WTC11 (cell line): ENCODE data around the gene WASF3. TPM values are rescaled to one million over a fixed set of nuclear protein-coding genes. Genes with fewer than 3 reads are reported as not detected.

Source experiments
- ATAC-seq: fragments of 200-7000 bp; cut with Tn5 transposase; 2 replicates; pipeline ENCODE4 v1.10.0; 2021; ENCODE audit warnings: mild to moderate bottlenecking, moderate library complexity
- CTCF ChIA-PET: fragments of 300-600 bp; sonication (Branson Sonifier 250); formaldehyde crosslinking; loops from one replicate; lab custom pipeline; 2021; ENCODE audit warnings: antibody characterized with exemption; lab: Charles Lee
- POLR2A ChIA-PET: fragments of 350-600 bp; sonication (Branson Sonifier 250); formaldehyde crosslinking; loops from one replicate; lab custom pipeline; 2021; ENCODE audit warnings: antibody characterized with exemption; lab: Charles Lee
- DNase-seq: peaks from one replicate; pipeline ENCODE4 v3.0.0; 2021; ENCODE audit warnings: low spot score
- H3K27ac Mint-ChIP-seq: 2 replicates; pipeline ENCODE4 v1.8.0; 2021; ENCODE audit warnings: mixed read lengths
- H3K27me3 Mint-ChIP-seq: 2 replicates; pipeline ENCODE4 v1.8.0; 2021; ENCODE audit warnings: low read depth, mild to moderate bottlenecking, moderate library complexity, mixed read lengths
- H3K36me3 Mint-ChIP-seq: 2 replicates; pipeline ENCODE4 v1.8.0; 2021; ENCODE audit warnings: mixed read lengths
- H3K4me1 Mint-ChIP-seq: 2 replicates; pipeline ENCODE4 v1.8.0; 2022; ENCODE audit warnings: mixed read lengths
- H3K4me3 Mint-ChIP-seq: 2 replicates; pipeline ENCODE4 v1.8.0; 2021; ENCODE audit warnings: mild to moderate bottlenecking, moderate library complexity, mixed read lengths
- H3K9me3 Mint-ChIP-seq: 2 replicates; pipeline ENCODE4 v1.8.0; 2021; ENCODE audit warnings: mixed read lengths
- ATF1 ChIP-seq: sonication (generic); formaldehyde crosslinking; IDR thresholded peaks from 2 replicates; pipeline ENCODE4 v1.8.1; 2023; ENCODE audit warnings: mild to moderate bottlenecking, moderate library complexity, missing genetic modification reagents
- ELF4 ChIP-seq: sonication (generic); formaldehyde crosslinking; IDR thresholded peaks from 2 replicates; pipeline ENCODE4 v1.8.1; 2022; ENCODE audit warnings: low read depth, mild to moderate bottlenecking, moderate library complexity, missing genetic modification reagents
- ESRRA ChIP-seq: sonication (generic); formaldehyde crosslinking; IDR thresholded peaks from 2 replicates; pipeline ENCODE4 v1.8.1; 2022; ENCODE audit warnings: mild to moderate bottlenecking, missing genetic modification reagents, borderline replicate concordance
- MYBL2 ChIP-seq: sonication (generic); formaldehyde crosslinking; IDR thresholded peaks from 2 replicates; pipeline ENCODE4 v1.8.1; 2023; ENCODE audit warnings: mild to moderate bottlenecking, moderate library complexity, missing genetic modification reagents
- OVOL2 ChIP-seq: fragments of 250-450 bp; sonication (Bioruptor Pico); IDR thresholded peaks from 2 replicates; pipeline ENCODE4 v1.9.0; 2021; ENCODE audit warnings: mild to moderate bottlenecking, borderline replicate concordance
- SMAD3 ChIP-seq: sonication (generic); formaldehyde crosslinking; IDR thresholded peaks from 2 replicates; pipeline ENCODE4 v1.8.0; 2022; ENCODE audit warnings: missing genetic modification reagents, mild to moderate bottlenecking, borderline replicate concordance
- TP53 ChIP-seq: sonication (generic); formaldehyde crosslinking; IDR thresholded peaks from 2 replicates; pipeline ENCODE4 v1.8.1; 2023; ENCODE audit warnings: mild to moderate bottlenecking, missing genetic modification reagents
- USF2 ChIP-seq: sonication (generic); formaldehyde crosslinking; IDR thresholded peaks from 2 replicates; pipeline ENCODE4 v1.8.1; 2023; ENCODE audit warnings: mild to moderate bottlenecking, missing genetic modification reagents, moderate library complexity
- ZNF232 ChIP-seq: sonication (generic); formaldehyde crosslinking; IDR thresholded peaks from 2 replicates; pipeline ENCODE4 v1.8.0; 2022; ENCODE audit warnings: mild to moderate bottlenecking, missing genetic modification reagents
- ZNF263 ChIP-seq: sonication (generic); formaldehyde crosslinking; IDR thresholded peaks from 2 replicates; pipeline ENCODE4 v1.8.1; 2022; ENCODE audit warnings: low read depth, mild to moderate bottlenecking, moderate library complexity, missing genetic modification reagents
- total RNA-seq: library from RNA; stranded (reverse); gene quantifications from 3 replicates; pipeline ENCODE4 v1.2.3, GENCODE V29; 2021
- TF ChIP-seq, protein P1 (sequence below): sonication (generic); formaldehyde crosslinking; conservative IDR thresholded peaks from 2 replicates; pipeline ENCODE4 v1.8.1; 2023; ENCODE audit warnings: mild to moderate bottlenecking, low read depth, missing genetic modification reagents, moderate library complexity
- TF ChIP-seq, protein P2 (sequence below): sonication (generic); formaldehyde crosslinking; IDR thresholded peaks from 2 replicates; pipeline ENCODE4 v1.8.0; 2023; ENCODE audit warnings: missing genetic modification reagents
- TF ChIP-seq, protein P3 (sequence below): sonication (generic); formaldehyde crosslinking; IDR thresholded peaks from 2 replicates; pipeline ENCODE4 v1.8.1; 2023; ENCODE audit warnings: mild to moderate bottlenecking, missing genetic modification reagents
- TF ChIP-seq, protein P4 (sequence below): sonication (generic); formaldehyde crosslinking; IDR thresholded peaks from 2 replicates; pipeline ENCODE4 v1.8.0; 2023; ENCODE audit warnings: missing genetic modification reagents, mild to moderate bottlenecking, borderline replicate concordance
- TF ChIP-seq, protein P5 (sequence below): sonication (generic); formaldehyde crosslinking; IDR thresholded peaks from 2 replicates; pipeline ENCODE4 v1.8.1; 2022; ENCODE audit warnings: missing genetic modification reagents, borderline replicate concordance
- TF ChIP-seq, protein P6 (sequence below): sonication (generic); formaldehyde crosslinking; IDR thresholded peaks from 2 replicates; pipeline ENCODE4 v1.8.1; 2023; ENCODE audit warnings: mild to moderate bottlenecking, missing genetic modification reagents, moderate library complexity
- TF ChIP-seq, protein P7 (sequence below): fragments of 250-450 bp; sonication (Bioruptor Pico); IDR thresholded peaks from 2 replicates; pipeline ENCODE4 v1.9.0; 2021; ENCODE audit warnings: mild to moderate bottlenecking, borderline replicate concordance

The WASF3 gene
- total RNA-seq, 1 experiment from 2014 or later: 26.8 TPM

GRCh38 chr13:26560456-26560855 is 3.0 kb downstream of the WASF3 start (continued):
- TF ChIP-seq, protein P1, sequence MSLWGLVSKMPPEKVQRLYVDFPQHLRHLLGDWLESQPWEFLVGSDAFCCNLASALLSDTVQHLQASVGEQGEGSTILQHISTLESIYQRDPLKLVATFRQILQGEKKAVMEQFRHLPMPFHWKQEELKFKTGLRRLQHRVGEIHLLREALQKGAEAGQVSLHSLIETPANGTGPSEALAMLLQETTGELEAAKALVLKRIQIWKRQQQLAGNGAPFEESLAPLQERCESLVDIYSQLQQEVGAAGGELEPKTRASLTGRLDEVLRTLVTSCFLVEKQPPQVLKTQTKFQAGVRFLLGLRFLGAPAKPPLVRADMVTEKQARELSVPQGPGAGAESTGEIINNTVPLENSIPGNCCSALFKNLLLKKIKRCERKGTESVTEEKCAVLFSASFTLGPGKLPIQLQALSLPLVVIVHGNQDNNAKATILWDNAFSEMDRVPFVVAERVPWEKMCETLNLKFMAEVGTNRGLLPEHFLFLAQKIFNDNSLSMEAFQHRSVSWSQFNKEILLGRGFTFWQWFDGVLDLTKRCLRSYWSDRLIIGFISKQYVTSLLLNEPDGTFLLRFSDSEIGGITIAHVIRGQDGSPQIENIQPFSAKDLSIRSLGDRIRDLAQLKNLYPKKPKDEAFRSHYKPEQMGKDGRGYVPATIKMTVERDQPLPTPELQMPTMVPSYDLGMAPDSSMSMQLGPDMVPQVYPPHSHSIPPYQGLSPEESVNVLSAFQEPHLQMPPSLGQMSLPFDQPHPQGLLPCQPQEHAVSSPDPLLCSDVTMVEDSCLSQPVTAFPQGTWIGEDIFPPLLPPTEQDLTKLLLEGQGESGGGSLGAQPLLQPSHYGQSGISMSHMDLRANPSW (CRISPR knock-in tag): no peak
- TF ChIP-seq USF2 (CRISPR knock-in tag) (no peak), ZNF263 (CRISPR knock-in tag) (no peak)
- TF ChIP-seq, all 79 proteins: peak for 0

DNA sequence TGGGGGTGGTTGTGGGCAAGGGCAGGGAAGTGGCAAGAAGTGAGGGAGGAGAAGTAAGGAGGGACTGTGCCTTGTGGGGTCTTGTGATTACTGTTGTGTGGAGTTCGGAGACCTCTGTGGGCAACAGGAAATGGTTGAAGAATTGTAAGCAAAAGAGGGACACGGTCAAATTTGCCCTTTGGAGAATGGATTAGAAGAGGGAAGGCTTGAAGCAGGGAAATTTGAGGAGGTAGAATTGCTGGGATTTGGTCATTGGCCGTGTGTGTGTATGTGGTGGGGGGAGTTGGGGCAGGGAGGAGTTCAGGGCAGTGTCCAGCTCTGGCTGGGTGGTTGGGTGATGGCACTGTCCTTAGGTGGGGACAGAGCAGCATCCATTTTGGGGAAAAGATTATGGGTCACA is 3.6 kb downstream of the WASF3 start:
- no peak for DNase-seq
- ATAC-seq: no peak
- H3K4me1 Mint-ChIP-seq: peaks cover 15% of the 10 kb centered on the region
- no peaks in the 10 kb centered on the region for H3K36me3 Mint-ChIP-seq
- no peak overlapping the region for H3K4me3 Mint-ChIP-seq
- H3K27ac Mint-ChIP-seq: no peak overlapping the region
- ChIA-PET CTCF (interaction anchor here (0.9 to 1.3 kb wide), 3 partner anchors 45 to 376 kb away, joined by 3 to 4 read pairs (median 3); no protein-coding TSS in a partner anchor), POLR2A (no interaction called here)
- H3K27me3 Mint-ChIP-seq: peaks cover 23% of the 10 kb centered on the region
- H3K9me3 Mint-ChIP-seq: no peaks in the 10 kb centered on the region
- no peak for TF ChIP-seq USF2 (CRISPR knock-in tag)
- TF ChIP-seq, protein P2, sequence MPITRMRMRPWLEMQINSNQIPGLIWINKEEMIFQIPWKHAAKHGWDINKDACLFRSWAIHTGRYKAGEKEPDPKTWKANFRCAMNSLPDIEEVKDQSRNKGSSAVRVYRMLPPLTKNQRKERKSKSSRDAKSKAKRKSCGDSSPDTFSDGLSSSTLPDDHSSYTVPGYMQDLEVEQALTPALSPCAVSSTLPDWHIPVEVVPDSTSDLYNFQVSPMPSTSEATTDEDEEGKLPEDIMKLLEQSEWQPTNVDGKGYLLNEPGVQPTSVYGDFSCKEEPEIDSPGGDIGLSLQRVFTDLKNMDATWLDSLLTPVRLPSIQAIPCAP (CRISPR knock-in tag): no peak
- TF ChIP-seq, protein P3, sequence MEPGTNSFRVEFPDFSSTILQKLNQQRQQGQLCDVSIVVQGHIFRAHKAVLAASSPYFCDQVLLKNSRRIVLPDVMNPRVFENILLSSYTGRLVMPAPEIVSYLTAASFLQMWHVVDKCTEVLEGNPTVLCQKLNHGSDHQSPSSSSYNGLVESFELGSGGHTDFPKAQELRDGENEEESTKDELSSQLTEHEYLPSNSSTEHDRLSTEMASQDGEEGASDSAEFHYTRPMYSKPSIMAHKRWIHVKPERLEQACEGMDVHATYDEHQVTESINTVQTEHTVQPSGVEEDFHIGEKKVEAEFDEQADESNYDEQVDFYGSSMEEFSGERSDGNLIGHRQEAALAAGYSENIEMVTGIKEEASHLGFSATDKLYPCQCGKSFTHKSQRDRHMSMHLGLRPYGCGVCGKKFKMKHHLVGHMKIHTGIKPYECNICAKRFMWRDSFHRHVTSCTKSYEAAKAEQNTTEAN (CRISPR knock-in tag): no peak
- TF ChIP-seq, protein P4, sequence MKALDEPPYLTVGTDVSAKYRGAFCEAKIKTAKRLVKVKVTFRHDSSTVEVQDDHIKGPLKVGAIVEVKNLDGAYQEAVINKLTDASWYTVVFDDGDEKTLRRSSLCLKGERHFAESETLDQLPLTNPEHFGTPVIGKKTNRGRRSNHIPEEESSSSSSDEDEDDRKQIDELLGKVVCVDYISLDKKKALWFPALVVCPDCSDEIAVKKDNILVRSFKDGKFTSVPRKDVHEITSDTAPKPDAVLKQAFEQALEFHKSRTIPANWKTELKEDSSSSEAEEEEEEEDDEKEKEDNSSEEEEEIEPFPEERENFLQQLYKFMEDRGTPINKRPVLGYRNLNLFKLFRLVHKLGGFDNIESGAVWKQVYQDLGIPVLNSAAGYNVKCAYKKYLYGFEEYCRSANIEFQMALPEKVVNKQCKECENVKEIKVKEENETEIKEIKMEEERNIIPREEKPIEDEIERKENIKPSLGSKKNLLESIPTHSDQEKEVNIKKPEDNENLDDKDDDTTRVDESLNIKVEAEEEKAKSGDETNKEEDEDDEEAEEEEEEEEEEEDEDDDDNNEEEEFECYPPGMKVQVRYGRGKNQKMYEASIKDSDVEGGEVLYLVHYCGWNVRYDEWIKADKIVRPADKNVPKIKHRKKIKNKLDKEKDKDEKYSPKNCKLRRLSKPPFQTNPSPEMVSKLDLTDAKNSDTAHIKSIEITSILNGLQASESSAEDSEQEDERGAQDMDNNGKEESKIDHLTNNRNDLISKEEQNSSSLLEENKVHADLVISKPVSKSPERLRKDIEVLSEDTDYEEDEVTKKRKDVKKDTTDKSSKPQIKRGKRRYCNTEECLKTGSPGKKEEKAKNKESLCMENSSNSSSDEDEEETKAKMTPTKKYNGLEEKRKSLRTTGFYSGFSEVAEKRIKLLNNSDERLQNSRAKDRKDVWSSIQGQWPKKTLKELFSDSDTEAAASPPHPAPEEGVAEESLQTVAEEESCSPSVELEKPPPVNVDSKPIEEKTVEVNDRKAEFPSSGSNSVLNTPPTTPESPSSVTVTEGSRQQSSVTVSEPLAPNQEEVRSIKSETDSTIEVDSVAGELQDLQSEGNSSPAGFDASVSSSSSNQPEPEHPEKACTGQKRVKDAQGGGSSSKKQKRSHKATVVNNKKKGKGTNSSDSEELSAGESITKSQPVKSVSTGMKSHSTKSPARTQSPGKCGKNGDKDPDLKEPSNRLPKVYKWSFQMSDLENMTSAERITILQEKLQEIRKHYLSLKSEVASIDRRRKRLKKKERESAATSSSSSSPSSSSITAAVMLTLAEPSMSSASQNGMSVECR: no peak
- TF ChIP-seq ATF1: no peak
- TF ChIP-seq, protein P5, sequence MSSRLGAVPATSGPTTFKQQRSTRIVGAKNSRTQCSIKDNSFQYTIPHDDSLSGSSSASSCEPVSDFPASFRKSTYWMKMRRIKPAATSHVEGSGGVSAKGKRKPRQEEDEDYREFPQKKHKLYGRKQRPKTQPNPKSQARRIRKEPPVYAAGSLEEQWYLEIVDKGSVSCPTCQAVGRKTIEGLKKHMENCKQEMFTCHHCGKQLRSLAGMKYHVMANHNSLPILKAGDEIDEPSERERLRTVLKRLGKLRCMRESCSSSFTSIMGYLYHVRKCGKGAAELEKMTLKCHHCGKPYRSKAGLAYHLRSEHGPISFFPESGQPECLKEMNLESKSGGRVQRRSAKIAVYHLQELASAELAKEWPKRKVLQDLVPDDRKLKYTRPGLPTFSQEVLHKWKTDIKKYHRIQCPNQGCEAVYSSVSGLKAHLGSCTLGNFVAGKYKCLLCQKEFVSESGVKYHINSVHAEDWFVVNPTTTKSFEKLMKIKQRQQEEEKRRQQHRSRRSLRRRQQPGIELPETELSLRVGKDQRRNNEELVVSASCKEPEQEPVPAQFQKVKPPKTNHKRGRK (CRISPR knock-in tag): no peak
- TF ChIP-seq, protein P6, sequence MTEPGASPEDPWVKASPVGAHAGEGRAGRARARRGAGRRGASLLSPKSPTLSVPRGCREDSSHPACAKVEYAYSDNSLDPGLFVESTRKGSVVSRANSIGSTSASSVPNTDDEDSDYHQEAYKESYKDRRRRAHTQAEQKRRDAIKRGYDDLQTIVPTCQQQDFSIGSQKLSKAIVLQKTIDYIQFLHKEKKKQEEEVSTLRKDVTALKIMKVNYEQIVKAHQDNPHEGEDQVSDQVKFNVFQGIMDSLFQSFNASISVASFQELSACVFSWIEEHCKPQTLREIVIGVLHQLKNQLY (CRISPR knock-in tag): no peak
- no peak for TF ChIP-seq ZNF232 (CRISPR knock-in tag)
- TF ChIP-seq MYBL2: no peak
- TF ChIP-seq SMAD3 (CRISPR knock-in tag): no peak
- no peak for TF ChIP-seq TP53 (CRISPR knock-in tag)
- no peak for TF ChIP-seq ESRRA (CRISPR knock-in tag)
- TF ChIP-seq, protein P7, sequence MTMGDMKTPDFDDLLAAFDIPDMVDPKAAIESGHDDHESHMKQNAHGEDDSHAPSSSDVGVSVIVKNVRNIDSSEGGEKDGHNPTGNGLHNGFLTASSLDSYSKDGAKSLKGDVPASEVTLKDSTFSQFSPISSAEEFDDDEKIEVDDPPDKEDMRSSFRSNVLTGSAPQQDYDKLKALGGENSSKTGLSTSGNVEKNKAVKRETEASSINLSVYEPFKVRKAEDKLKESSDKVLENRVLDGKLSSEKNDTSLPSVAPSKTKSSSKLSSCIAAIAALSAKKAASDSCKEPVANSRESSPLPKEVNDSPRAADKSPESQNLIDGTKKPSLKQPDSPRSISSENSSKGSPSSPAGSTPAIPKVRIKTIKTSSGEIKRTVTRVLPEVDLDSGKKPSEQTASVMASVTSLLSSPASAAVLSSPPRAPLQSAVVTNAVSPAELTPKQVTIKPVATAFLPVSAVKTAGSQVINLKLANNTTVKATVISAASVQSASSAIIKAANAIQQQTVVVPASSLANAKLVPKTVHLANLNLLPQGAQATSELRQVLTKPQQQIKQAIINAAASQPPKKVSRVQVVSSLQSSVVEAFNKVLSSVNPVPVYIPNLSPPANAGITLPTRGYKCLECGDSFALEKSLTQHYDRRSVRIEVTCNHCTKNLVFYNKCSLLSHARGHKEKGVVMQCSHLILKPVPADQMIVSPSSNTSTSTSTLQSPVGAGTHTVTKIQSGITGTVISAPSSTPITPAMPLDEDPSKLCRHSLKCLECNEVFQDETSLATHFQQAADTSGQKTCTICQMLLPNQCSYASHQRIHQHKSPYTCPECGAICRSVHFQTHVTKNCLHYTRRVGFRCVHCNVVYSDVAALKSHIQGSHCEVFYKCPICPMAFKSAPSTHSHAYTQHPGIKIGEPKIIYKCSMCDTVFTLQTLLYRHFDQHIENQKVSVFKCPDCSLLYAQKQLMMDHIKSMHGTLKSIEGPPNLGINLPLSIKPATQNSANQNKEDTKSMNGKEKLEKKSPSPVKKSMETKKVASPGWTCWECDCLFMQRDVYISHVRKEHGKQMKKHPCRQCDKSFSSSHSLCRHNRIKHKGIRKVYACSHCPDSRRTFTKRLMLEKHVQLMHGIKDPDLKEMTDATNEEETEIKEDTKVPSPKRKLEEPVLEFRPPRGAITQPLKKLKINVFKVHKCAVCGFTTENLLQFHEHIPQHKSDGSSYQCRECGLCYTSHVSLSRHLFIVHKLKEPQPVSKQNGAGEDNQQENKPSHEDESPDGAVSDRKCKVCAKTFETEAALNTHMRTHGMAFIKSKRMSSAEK (CRISPR knock-in tag): no peak
- no peak for TF ChIP-seq OVOL2
- no peak for TF ChIP-seq ELF4 (CRISPR knock-in tag)
